C4-2B (cell line): ENCODE measurements around the gene ANKS6.

ENCODE experiments used
- ZFX ChIP-seq: fragments of 450-650 bp; IDR thresholded peaks from 2 replicates; pipeline ENCODE4 v1.6.1; 2017
- TF ChIP-seq, protein P1 (sequence below): fragments of 450-650 bp; conservative IDR thresholded peaks from 2 replicates; pipeline ENCODE4 v1.5.1; 2017; ENCODE audit warnings: mild to moderate bottlenecking

DNA sequence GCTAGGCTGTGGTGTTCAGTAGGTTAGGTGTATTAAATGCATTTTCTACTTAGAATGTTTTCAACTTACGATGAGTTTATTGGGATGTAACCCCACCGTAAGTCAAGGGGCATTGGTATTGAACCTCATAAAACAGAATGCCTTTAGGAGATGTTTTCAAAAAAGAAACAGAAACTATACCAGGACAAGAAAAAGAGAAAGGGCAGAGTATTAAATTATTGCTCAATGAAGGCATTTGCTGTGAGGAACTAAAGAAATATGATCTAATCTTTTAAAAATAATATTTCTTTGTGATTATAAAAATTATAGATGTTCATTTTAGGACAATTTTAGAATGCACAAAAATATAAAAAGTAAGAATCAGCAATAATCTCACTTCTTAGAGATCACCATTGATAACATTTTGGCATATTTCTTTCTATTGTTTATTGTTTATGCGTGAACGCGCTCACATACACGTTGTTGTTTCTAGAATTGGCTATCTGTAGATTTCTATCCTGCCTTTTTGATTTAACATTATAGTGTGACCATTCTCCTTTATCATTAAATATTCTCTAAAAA is 19.1 kb upstream of the ANKS6 start:
- TF ChIP-seq, protein P1, sequence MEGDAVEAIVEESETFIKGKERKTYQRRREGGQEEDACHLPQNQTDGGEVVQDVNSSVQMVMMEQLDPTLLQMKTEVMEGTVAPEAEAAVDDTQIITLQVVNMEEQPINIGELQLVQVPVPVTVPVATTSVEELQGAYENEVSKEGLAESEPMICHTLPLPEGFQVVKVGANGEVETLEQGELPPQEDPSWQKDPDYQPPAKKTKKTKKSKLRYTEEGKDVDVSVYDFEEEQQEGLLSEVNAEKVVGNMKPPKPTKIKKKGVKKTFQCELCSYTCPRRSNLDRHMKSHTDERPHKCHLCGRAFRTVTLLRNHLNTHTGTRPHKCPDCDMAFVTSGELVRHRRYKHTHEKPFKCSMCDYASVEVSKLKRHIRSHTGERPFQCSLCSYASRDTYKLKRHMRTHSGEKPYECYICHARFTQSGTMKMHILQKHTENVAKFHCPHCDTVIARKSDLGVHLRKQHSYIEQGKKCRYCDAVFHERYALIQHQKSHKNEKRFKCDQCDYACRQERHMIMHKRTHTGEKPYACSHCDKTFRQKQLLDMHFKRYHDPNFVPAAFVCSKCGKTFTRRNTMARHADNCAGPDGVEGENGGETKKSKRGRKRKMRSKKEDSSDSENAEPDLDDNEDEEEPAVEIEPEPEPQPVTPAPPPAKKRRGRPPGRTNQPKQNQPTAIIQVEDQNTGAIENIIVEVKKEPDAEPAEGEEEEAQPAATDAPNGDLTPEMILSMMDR, result no peak
- no peak for TF ChIP-seq ZFX
